HG03159 (cell line): ENCODE data around the gene KRT1.
"Not testable (repeated sequence)": the region's sequence is repeated elsewhere in the genome, so short reads cannot be mapped to it uniquely, and the experiment has no call there.

Experiments used
- ATAC-seq: cut with Tn5 transposase; IDR thresholded peaks from one replicate; pipeline ENCODE4 v1.9.1; 2021; ENCODE audit warnings: mild to moderate bottlenecking, moderate library complexity; ENCODE audit not compliant: unreplicated experiment

The KRT1 gene

DNA sequence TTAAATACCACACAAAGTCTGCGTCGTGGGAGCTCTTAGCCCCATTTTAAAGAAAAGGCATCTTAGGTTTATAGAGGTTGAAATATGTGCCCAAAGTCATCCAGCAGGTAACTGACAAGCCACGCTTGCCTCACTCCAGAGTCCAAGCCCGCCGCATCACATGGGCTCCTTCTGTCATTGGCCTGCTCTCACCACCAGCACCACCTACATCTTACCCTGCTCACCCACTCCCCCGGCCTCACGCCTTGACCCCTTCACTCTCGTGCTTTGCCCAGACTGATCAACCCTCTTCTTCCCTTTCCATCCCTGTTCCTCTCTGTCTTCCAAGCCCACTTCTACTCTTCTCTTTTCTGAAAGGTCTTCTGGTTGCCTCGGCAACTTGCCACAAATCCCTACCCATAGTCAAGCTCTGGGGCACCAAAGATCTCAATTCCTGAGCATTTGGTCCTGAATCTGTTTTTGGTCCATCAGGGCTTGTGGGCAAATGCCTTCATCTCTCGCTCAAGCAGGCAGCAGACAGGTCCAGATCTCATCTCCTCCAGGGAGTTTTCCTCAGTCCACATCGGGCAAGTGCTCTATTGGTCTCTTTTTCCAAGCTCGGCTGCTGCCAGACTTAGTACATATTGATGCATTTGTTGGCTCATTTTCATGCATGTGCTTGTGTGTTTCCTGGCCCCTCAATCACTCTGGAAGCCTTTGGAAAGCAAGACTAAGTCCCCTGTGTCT lies 3.5 kb upstream of the KRT1 start:
- no peak for ATAC-seq

DNA sequence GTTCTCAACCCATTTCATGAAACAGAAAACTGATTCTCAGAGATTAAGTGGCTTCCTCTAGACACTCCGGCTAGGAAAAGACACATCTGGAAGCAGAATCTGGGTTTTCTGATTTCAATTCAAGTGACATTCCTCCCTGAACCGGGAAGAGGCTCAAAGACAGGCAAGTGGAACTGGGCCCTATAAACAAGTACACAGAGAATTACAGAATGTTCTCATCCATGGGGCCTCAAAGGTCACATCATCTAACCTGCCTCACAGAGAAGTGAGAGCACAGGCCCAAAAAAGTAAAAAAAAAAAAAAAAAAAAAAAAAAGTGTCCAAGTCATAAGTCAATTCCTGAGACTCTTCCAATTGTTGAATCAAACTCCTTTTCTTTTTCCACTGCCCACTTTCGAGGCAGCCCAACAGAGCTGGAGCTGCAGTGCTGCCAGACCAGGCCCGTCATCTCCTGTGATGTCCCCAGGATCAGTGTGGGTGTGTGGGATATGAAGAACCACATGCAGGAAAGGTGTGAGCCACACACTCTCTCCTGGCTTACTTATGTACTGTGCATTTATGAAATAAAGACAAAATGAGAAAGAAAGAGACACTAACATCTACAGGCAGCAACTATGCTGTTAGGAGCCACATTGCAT lies 2.8 kb upstream of the KRT1 start:
- no peak for ATAC-seq

DNA sequence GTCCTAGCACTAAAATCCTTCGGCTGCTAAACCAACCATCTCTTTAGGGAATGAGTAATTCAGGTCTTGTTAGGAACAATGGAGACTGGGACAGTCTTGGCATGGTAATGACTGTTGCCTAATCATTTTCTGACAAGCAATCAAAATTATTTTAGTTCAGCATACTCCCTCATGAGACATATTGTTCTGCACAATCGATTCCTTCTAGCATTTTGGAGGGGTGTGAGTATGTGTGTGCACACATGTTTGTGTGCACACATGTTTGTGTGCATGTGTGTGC lies 2.1 kb upstream of the KRT1 start:
- ATAC-seq, result no peak

DNA sequence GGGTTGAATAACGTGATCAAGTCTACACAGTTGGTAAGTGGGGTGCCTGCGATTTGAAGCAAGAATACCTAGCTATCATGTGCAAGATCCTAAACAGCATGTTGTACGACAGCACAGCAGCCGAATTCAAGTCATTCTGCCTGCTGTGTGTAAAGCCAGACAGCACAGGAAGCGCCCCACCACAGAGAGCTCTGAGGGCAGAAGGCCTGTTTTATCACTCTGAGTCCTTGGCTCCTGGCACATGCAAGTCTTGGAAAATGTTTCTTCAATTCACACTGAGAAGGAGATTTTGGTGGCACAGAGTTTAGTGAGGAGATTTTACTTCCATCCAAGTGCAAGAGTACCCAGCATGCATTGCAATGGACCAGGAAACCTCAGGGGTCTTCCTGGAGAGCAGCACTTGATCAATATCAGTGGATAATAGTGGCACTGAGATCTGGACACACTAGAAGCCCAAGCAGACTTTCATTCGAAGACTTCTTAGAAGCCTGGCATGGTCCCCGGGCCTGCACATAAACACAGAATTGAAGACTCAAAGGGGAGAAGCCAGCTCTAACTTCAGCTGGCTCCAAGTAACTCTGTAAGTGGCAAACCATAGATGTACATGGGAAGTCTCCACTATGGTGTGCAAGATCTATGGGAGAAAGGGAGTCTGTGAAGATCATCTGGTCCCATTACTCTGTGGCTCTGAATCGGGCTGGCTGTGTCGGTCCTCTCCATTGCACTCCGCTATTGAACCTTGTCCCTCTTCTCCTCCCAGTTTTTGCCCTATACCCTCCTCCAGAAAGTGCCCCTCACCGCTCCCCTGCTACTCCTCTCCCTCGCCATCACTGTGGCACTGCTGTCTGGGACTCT lies 1.5 kb upstream of the KRT1 start:
- ATAC-seq, result no peak

DNA sequence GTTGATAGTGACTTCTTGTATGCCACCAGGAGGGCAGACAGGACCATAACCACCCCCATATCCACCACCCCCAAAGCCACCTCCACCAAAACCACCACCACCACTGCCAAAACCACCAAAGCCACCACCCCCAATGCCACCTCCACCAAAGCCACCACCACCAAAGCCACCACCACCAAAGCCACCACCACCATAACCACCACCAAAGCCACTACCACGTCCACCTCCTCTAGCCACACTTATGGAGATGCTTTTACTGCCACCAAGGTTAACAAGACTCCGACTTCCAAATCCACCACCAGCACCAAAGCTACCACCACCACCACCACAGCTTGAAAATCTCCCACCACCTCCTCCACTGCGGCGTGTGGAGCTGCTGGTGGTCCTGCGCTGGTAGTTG lies 332 bp downstream of the KRT1 start:
- no peak for ATAC-seq

DNA sequence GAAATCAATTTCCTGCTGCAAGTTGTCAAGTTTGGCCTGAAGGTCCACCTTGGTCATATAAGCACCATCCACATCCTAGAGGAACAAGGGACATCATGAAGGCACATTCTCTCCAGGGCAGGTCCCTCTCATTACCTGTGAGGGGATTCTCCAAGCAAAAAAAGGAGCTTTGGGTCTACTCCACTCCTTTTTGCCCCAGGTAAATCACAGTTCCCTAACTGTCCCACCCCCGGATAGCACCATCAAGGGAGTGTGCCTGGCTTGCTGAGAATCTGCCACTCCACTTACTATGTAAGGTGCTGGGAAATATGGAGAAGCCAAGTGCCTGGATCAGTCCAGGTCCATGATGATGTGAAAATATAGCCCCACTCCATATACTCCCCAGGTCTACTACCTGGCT lies 2.5 kb downstream of the KRT1 start:
- no peak for ATAC-seq

DNA sequence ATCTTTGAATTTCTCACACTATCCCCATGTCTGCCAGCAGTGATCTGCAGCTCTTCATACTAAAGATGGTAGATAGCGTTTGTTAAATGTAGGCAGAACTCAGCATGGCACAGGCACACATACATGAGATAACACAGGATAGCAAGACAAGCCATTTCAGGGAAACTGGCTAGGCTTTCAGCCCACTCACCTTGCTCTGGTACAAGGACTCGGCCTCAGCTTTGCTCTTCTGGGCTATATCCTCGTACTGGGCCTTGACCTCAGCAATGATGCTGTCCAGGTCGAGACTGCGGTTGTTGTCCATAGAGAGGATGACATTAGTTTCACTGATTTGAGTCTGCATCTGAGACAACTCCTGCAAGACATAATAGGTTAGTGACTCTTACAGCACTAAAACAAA lies 3.1 kb downstream of the KRT1 start:
- no peak for ATAC-seq

DNA sequence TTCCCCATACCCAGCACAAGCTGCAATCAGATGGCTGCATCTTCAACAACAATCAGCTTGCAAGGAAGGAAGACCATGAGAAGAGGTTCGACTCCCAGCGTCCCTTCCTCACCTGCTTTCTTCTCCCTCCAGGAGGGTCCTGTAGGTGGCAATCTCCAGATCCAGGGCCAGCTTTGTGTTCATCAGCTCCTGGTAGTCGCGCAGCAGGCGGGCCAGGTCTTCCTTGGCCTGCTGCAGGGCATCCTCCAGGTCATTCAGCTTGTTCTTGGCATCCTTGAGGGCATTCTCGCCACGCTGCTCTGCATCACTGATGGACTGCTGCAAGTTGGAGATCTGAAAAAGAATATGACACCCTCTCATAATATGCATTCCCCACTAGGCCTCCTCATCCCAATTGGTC lies 4.0 kb downstream of the KRT1 start:
- ATAC-seq, result no peak

DNA sequence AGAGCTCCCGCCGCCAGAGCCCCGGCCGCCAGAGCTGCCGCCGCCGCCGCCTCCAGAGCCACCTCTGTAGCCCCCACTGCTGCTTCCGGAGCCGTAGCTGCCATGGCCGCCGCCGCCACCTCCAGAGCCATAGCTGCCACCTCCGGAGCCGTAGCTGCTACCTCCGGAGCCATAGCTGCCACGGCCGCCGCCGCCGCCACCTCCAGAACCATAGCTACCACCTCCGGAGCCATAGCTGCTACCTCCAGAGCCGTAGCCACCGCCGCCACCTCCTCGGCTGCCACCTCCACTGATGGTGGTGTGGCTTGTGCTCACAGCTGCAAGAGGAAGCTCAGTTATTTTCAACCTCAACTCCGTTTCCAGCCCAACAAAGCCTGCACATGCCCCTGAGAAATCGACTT lies 4.9 kb downstream of the KRT1 start:
- no peak for ATAC-seq

DNA sequence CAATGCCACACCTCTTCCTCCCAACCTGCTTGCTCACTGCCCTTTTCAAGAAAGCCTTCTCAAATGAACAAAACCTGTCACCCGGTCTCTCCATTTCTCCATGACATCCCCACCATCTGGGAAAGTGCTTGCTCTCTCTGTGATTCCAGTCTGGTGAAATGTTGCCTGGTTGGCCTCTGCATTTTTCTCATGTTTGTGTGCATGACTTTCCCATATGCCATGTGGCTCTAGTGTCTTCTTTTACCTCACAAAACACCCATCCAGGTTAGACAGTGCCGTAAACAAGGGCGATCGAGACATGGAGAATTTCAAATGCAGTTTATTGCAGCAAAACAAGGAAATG lies 5.8 kb downstream of the KRT1 start:
- ATAC-seq, result no peak

DNA sequence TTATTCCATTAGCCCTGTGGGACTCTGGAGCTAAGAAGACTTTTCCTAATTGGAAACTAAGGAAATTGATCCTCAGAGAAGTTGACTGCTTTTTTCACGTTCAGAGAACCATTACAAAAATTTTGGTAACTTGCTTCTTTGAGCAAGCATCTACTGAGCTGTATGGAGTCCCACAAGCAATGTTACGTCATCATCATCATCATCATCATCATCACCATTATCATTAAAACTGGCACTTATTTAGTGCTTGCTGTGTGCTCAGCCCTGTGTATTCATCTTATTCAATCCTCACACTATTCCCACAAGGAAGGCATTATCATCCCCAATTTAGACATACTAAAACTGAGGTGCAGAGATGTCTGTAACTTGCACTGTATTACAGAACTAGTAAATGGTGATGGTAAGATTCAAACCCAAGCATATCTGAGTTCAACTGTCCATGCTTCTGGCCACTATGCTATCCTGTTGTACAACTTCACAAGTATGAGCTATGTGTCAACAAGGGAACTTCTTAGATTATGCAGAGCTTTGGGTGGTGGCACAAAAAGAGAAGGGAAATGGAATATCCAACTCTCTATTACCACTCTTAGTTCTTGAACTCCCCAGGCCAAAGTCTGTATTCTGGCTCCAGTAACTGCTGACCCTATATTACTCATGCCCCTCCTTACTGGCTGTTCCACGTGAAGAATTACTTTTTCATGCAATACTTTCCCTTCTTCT lies 6.3 kb downstream of the KRT1 start:
- ATAC-seq, result no peak

DNA sequence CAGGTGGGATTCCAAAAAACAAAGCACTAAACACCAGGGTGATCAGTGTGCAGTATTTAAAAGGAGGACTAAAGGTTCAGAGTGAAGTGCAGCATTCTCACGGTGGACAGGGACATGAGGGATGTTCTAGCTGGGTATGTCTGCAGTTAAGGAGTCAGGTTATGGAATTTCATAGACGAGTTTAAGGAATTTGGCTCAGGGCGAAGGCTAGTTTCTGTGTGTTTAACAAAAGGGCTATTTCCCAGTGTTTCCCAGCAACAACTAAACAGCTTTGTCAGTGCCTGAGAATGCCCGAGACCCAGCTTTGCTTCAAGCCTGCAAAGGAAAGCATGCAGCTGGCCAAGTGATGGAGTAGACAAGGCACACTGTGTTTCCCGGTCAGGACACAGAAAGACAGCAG lies 7.0 kb downstream of the KRT1 start:
- ATAC-seq, result no peak

DNA sequence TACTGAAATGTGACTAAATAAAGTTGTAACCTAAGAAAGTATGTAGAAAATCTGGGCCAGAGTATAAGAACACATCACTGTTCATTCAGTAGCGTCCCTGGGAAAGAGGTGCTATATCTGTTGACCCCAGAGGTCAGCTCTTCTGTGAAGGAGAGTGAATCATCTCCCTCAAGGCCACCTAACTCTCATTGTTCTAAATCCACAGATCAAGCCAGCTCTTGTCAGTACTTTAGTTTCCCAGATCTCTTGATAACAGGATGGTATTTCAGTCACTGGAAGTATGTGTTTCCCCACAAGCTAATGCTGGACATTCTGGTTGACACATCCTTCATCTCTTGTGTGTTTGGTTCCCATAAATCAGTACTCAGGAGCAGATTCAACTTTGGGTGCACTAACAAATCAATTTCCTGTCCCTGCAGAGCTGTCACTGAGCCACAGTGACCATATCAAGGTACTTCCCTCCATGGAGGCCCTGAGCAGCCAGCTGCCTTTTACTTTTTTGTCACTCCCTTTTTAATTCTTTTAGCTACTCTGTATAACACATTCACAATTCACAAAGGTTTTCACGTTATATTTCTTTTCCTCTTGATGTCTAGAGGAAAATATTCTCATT lies 7.8 kb downstream of the KRT1 start:
- no peak for ATAC-seq

DNA sequence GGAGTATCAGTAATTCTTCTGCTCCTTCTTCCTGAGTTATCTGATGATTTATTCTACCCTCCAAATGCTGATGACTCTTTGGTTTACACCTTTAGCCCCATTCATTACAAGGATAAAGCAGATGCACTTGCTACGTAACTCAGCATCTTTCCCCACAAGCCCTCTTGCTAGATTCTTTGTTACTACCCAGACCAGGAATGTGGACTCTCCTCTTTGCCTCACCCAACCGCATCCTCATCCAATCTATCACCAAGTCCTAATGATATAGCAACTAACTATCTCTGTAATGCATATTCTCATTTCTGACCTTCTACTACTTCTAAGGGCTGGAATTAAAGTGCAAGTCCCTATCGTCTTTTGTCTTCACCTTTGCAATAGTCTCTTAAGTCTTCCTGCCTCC lies 9.2 kb downstream of the KRT1 start:
- ATAC-seq, result no peak

DNA sequence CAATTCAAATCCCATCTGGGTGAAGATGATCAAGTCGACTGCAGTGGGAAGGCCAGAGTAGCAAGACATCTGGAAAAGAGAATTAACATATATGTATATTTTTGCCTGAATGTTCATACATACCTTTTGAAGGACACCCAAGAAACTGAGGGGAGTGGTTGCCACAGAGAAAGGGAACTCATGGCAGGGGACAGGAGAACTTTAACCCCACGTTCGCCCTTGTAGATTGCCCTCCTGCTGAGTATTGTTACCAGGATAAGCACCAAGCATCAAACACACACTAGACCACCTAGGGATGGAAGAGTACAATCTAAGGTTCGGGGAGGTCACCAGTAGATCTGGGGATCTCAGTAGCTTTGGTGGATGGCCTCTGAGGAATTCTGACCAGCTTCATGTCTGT lies 9.7 kb downstream of the KRT1 start:
- ATAC-seq, result no peak

DNA sequence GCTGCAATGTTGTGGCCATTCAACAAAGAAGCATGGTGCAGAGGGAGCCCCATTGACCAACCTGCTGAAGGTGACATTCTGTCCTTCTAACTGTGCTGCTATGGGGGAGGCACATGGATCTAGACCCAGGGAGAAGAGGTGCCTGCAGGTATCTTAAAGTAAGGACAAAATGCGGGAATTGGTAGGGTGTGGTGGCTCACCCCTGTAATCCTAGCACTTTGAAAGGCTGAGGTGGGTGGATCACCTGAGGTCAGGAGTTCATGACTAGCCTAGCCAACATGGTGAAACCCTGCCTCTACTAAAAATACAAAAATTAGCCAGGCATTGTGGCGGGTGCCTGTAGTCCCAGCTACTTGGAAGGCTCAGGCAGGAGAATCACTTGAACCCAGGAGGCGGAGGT lies 10.3 kb downstream of the KRT1 start:
- not testable (repeated sequence) for ATAC-seq

DNA sequence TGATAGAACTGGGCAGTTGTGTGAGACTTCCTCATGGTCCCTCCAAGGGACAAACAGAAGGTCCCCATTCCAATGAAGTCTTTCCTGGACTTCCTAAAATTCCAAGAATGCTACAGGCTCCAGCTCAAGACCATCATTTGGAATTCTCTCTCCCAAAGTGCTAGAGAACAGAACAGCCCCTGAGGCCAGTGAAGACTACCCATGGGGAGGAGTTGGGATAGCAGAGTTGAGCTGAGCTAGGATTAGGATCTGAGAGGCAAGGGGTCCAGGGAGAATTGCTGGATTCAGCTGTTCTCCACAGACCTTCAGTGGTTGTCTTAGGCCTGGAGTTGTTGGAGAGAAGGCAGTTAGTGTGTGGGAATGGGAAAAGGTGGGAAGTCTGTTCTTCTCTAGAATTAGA lies 10.8 kb downstream of the KRT1 start:
- no peak for ATAC-seq

DNA sequence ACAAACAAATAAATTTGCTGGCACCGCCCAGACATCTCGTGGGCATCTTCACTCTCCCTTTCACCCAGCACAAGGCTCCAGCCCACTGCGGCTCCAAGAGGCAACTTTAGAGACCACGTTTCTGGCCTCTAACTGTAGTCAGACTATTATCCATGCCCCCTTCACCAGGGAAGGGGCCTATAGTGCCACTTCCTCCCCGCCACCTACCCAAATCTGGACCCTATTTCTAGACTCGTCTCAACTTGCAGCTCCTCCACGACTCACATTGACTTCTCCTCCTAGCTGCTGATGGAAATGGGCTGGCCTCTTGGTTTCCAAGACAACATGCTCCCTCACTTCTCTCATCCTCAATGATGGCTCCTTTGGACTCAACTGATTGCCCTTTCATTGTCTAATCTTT lies 12.3 kb downstream of the KRT1 start:
- no peak for ATAC-seq

DNA sequence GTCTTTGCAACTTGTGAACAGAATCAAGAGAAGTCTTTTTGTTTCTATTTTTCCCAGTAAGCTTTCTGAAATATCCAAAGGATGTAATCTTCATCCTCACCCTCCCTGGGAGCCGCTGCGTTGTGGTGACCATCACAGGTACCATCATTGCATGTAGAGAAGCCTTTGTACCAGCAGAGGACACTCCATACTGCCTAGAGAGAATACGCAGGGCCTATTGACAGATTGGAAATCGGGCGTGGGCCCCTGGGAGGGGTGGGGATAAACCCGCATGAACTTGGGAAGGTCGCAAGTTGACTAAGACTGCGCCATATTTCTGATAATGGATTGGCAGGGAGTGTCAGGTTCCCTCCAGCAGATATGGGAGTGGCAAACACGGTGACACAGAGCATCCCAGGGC lies 12.7 kb downstream of the KRT1 start:
- ATAC-seq, result no peak

DNA sequence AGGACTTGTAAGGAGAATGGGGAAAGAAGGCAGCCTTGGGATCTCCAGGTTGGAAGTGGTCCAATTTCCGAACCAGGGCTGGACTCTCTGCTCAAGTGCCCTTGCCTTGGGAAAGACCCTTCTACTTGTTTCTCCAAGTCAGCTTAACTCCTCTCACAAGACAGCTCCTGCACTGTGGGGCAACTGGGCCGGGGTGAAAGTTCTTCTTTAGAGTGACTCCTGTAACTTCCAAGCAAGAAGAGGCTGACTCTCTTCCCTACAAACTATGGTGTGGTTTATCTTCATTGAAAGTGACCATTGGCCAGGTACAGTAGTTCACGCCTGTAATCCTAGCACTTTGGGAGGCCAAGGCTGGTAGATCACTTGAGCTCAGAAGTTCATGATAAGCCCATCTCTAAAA lies 13.7 kb downstream of the KRT1 start:
- ATAC-seq, result no peak

DNA sequence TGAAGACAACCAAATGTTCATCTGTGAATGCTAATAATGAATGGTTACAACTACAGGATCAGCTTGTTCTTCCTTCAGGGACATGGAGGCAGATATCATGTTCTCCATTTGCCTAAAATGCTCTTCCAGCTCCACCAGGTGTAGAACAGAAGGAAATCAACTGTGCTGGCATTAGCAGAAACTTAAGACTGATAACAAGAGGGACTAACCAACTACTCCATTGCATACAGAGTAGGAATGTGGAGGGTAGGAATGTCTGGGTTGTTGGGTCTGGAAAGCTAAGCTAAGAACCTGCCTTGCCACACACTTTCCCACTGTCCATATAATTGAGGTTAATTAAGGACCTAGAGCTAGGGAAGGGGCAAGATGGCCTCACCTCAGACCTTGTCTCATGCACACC lies 16.8 kb downstream of the KRT1 start:
- ATAC-seq, result no peak

DNA sequence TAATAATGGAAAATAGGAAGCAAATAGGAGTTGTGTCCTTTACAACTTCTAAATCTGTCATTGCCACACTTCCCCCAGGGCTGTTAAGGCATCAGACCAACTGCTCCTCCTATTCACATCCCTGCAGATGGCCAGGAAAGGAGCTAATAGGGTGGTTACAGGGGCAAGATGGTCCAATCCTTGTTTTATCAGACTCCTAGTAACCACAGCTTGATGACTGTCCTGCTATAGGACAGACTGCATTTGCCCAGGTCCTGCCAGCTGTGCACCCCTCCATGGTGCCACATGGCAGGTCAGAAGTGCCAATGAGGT lies 17.3 kb downstream of the KRT1 start:
- ATAC-seq, result no peak
